Measurements from ENCODE around the gene TSKU. TPM values are rescaled to one million over a fixed set of nuclear protein-coding genes. Genes with fewer than 3 reads are reported as not detected.
A peak's percentile ranks its signal among the peaks of the same experiment; 100 is the strongest.

The TSKU gene
- total and polyA plus RNA-seq, 9 of the 15 experiments (the other 6 are each of a cell fraction or from before 2014, with no cell fraction given), result 0.60 to 11.9 (median 8.4) TPM

DNA sequence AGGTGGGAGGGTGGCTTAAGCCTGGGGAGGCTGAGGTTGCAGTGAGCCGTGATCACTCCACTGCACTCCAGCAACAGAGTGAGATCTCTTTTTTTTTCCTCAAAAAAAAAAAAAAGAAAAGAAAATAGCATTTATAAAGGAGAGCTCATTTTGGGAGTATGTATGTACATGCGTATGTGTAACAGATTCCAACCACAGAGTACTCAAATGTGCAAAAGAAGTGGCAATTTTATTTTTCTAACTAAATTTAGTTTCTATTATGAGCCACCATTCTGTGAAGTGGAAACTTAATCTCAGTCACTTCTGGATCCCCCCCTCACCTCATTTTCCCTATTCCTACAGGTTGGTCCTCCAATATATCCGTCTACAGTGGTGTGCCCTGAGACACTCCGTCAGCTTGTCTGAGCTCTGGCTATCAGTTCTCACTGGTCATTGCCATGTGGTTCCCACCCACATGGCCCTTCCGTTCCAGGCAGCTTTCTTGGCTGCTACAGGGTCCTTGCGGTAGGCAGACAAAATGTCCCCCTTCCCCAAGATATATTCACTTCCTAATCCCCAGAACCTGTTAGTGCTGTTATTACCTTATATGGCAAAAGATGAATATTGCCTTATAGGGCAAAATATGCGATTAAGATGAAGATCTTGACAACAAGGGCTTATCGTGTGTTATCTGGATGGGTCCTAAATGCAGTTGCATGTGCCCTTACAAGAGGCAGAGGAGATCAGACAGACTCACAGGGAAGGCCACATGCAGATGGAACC is 35.8 kb upstream of the TSKU start (continued):
- TF ChIP-seq KDM2B (CRISPR knock-in tag; IDR thresholded peaks at IDR 0.05), result no peak
- TF ChIP-seq, protein P1, sequence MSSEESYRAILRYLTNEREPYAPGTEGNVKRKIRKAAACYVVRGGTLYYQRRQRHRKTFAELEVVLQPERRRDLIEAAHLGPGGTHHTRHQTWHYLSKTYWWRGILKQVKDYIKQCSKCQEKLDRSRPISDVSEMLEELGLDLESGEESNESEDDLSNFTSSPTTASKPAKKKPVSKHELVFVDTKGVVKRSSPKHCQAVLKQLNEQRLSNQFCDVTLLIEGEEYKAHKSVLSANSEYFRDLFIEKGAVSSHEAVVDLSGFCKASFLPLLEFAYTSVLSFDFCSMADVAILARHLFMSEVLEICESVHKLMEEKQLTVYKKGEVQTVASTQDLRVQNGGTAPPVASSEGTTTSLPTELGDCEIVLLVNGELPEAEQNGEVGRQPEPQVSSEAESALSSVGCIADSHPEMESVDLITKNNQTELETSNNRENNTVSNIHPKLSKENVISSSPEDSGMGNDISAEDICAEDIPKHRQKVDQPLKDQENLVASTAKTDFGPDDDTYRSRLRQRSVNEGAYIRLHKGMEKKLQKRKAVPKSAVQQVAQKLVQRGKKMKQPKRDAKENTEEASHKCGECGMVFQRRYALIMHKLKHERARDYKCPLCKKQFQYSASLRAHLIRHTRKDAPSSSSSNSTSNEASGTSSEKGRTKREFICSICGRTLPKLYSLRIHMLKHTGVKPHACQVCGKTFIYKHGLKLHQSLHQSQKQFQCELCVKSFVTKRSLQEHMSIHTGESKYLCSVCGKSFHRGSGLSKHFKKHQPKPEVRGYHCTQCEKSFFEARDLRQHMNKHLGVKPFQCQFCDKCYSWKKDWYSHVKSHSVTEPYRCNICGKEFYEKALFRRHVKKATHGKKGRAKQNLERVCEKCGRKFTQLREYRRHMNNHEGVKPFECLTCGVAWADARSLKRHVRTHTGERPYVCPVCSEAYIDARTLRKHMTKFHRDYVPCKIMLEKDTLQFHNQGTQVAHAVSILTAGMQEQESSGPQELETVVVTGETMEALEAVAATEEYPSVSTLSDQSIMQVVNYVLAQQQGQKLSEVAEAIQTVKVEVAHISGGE (CRISPR knock-in tag; IDR thresholded peaks at IDR 0.05), result peak in 1 of 3 experiments; percentile 34; a peak in 1 of 6 replicates
- no peak for TF ChIP-seq SIRT6 (IDR thresholded peaks at IDR 0.05; ENCODE audit: low read depth, low read length)
- no peak for TF ChIP-seq ZNF143 (CRISPR knock-in tag; IDR thresholded peaks at IDR 0.05)
- no peak for TF ChIP-seq MCM3 (IDR thresholded peaks at IDR 0.05)
- TF ChIP-seq FOXJ2 (tag; IDR thresholded peaks at IDR 0.05), result no peak
- no peak for TF ChIP-seq BRF1 (IDR thresholded peaks at IDR 0.05; ENCODE audit: borderline replicate concordance, extremely low read depth, insufficient read length)
- TF ChIP-seq, protein P2, sequence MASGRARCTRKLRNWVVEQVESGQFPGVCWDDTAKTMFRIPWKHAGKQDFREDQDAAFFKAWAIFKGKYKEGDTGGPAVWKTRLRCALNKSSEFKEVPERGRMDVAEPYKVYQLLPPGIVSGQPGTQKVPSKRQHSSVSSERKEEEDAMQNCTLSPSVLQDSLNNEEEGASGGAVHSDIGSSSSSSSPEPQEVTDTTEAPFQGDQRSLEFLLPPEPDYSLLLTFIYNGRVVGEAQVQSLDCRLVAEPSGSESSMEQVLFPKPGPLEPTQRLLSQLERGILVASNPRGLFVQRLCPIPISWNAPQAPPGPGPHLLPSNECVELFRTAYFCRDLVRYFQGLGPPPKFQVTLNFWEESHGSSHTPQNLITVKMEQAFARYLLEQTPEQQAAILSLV (tag; IDR thresholded peaks at IDR 0.05), result no peak
- no peak for TF ChIP-seq TGIF2 (CRISPR knock-in tag; IDR thresholded peaks at IDR 0.05)
- TF ChIP-seq, protein P3, sequence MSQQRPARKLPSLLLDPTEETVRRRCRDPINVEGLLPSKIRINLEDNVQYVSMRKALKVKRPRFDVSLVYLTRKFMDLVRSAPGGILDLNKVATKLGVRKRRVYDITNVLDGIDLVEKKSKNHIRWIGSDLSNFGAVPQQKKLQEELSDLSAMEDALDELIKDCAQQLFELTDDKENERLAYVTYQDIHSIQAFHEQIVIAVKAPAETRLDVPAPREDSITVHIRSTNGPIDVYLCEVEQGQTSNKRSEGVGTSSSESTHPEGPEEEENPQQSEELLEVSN (IDR thresholded peaks at IDR 0.05; ENCODE audit: borderline replicate concordance in 1 of 2, extremely low read depth in 1 of 2, insufficient read depth in 1 of 2, insufficient read length in 1 of 2, low read depth in 1 of 2, low read length in 1 of 2, poor library complexity in 1 of 2, severe bottlenecking in 1 of 2), result peak; percentile 32 to 42
- TF ChIP-seq ZNF165 (CRISPR knock-in tag; IDR thresholded peaks at IDR 0.05; ENCODE audit: borderline replicate concordance), result no peak
- TF ChIP-seq KLF10 (CRISPR knock-in tag; IDR thresholded peaks at IDR 0.05), result no peak
- no peak for TF ChIP-seq GABPA (tag; conservative IDR thresholded peaks at IDR 0.05; ENCODE audit: low read depth)
- TF ChIP-seq, protein P4, sequence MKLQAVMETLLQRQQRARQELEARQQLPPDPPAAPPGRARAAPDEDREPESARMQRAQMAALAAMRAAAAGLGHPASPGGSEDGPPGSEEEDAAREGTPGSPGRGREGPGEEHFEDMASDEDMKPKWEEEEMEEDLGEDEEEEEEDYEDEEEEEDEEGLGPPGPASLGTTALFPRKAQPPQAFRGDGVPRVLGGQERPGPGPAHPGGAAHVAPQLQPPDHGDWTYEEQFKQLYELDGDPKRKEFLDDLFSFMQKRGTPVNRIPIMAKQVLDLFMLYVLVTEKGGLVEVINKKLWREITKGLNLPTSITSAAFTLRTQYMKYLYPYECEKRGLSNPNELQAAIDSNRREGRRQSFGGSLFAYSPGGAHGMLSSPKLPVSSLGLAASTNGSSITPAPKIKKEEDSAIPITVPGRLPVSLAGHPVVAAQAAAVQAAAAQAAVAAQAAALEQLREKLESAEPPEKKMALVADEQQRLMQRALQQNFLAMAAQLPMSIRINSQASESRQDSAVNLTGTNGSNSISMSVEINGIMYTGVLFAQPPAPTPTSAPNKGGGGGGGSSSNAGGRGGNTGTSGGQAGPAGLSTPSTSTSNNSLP (IDR thresholded peaks at IDR 0.05; ENCODE audit: borderline replicate concordance, low read depth, low read length), result no peak
- TF ChIP-seq, protein P5, sequence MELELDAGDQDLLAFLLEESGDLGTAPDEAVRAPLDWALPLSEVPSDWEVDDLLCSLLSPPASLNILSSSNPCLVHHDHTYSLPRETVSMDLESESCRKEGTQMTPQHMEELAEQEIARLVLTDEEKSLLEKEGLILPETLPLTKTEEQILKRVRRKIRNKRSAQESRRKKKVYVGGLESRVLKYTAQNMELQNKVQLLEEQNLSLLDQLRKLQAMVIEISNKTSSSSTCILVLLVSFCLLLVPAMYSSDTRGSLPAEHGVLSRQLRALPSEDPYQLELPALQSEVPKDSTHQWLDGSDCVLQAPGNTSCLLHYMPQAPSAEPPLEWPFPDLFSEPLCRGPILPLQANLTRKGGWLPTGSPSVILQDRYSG (tag; conservative IDR thresholded peaks at IDR 0.05; ENCODE audit: low read depth), result no peak
- no peak for TF ChIP-seq ZNF584 (CRISPR knock-in tag; IDR thresholded peaks at IDR 0.05; ENCODE audit: low read depth)

All from K562 (cell line).